ENCODE results near the gene UBIAD1. TPM values are rescaled to one million over a fixed set of nuclear protein-coding genes. Genes with fewer than 3 reads are reported as not detected.

Gene UBIAD1
- total and polyA plus RNA-seq, 2 donors (not counting 3 experiments of a cell fraction or from before 2014, with no cell fraction given): 12.7 to 17.8 TPM

GRCh38 chr1:11291049-11291448 lies 18.1 kb downstream of the UBIAD1 start:
- no peaks in the 10 kb centered on the region for H3K79me2 ChIP-seq (ENCODE audit: control insufficient read depth, insufficient read depth, low read length)
- no peak overlapping the region for H3K9ac ChIP-seq (replicated peaks; ENCODE audit: extremely low read depth, insufficient read depth, low read length)
- TF ChIP-seq MAX (IDR thresholded peaks at IDR 0.05; ENCODE audit: insufficient read depth, insufficient read length) (no peak), EZH2 (IDR thresholded peaks at IDR 0.05; ENCODE audit: borderline replicate concordance, low read depth, low read length, severe bottlenecking) (no peak), FOS (IDR thresholded peaks at IDR 0.05; ENCODE audit: borderline replicate concordance, insufficient read depth, low read length) (no peak), GATA2 (IDR thresholded peaks at IDR 0.05; ENCODE audit: insufficient read depth, insufficient read length, low read depth, low read length) (no peak), MYC (IDR thresholded peaks at IDR 0.05; ENCODE audit: low read depth, low read length) (no peak), POLR2A (IDR thresholded peaks at IDR 0.05; ENCODE audit: low read depth, low read length) (no peak), JUN (IDR thresholded peaks at IDR 0.05; ENCODE audit: borderline replicate concordance, insufficient read depth, insufficient read length, low read depth) (no peak), POLR2AphosphoS5 (IDR thresholded peaks at IDR 0.05; ENCODE audit: insufficient read depth, low read depth, low read length) (no peak)
- TF ChIP-seq, protein P1, sequence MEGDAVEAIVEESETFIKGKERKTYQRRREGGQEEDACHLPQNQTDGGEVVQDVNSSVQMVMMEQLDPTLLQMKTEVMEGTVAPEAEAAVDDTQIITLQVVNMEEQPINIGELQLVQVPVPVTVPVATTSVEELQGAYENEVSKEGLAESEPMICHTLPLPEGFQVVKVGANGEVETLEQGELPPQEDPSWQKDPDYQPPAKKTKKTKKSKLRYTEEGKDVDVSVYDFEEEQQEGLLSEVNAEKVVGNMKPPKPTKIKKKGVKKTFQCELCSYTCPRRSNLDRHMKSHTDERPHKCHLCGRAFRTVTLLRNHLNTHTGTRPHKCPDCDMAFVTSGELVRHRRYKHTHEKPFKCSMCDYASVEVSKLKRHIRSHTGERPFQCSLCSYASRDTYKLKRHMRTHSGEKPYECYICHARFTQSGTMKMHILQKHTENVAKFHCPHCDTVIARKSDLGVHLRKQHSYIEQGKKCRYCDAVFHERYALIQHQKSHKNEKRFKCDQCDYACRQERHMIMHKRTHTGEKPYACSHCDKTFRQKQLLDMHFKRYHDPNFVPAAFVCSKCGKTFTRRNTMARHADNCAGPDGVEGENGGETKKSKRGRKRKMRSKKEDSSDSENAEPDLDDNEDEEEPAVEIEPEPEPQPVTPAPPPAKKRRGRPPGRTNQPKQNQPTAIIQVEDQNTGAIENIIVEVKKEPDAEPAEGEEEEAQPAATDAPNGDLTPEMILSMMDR (IDR thresholded peaks at IDR 0.05; ENCODE audit: extremely low read depth in 1 of 2, insufficient read depth in 1 of 2, low read depth in 1 of 2, low read length in 2 of 2): no peak
- H3K27me3 ChIP-seq (ENCODE audit: control insufficient read depth in 2 of 2, insufficient read depth in 2 of 2, low read length in 2 of 2): no peaks in the 10 kb centered on the region
- H3K4me3 ChIP-seq (replicated peaks in 1 of 3; ENCODE audit: insufficient read depth in 1 of 3, low read depth in 1 of 3, low read length in 3 of 3): no peak overlapping the region
- peaks cover 0 to 3% of the 10 kb centered on the region in 2 experiments for H3K36me3 ChIP-seq (ENCODE audit: control insufficient read depth in 2 of 2, extremely low read depth in 1 of 2, insufficient read depth in 2 of 2, low read length in 2 of 2)
- FAIRE-seq (no peak), DNase-seq (ENCODE audit: low read depth, low spot score) (no peak)
- no peak overlapping the region for H3K27ac ChIP-seq (ENCODE audit: insufficient read depth, low read depth, low read length)
- no peaks in the 10 kb centered on the region for H3K9me3 ChIP-seq (replicated peaks; ENCODE audit: control insufficient read depth, insufficient read depth, low read length)
- H3K4me2 ChIP-seq (ENCODE audit: insufficient read depth, low read length): no peak overlapping the region
- intact Hi-C loops (cut with micrococcal nuclease): no loop called here
- dilution Hi-C loops (cut with MboI; ENCODE audit: extremely low pct_ligation_motif_present, low sequenced_read_pairs): no loop called here
- no peaks in the 10 kb centered on the region for H3K9me1 ChIP-seq (replicated peaks; ENCODE audit: control insufficient read depth, extremely low read depth, insufficient read depth, low read length)
- H2AFZ ChIP-seq (ENCODE audit: low read depth, low read length): no peak overlapping the region
- H3K4me1 ChIP-seq (ENCODE audit: control insufficient read depth, extremely low read depth, insufficient read depth, low read length): no peaks in the 10 kb centered on the region
- no peaks in the 10 kb centered on the region for H4K20me1 ChIP-seq (replicated peaks; ENCODE audit: control insufficient read depth, extremely low read depth, insufficient read depth, low read length)
- CTCF ChIA-PET: interaction anchor here (1.1 to 1.5 kb wide), 3 partner anchors 20 to 355 kb away, joined by 3 to 4 read pairs (median 3); no protein-coding TSS in a partner anchor
- POLR2A ChIA-PET: interaction anchor here (0.6 to 1.2 kb wide), 2 partner anchors 11 to 22 kb away, joined by 3 read pairs; no protein-coding TSS in a partner anchor
- no TSS peak for BruUV-seq (replicated peaks)
